Astrocyte of the cerebellum (primary cell): Measurements from ENCODE around the gene TMCC1.
A peak's percentile ranks its signal among the peaks of the same experiment; 100 is the strongest.

ENCODE experiments used
- DNase-seq: peaks from one replicate; pipeline ENCODE4 v3.0.0-alpha.2; 2011; ENCODE audit warnings: low read depth
- H3K4me3 ChIP-seq: 2 replicates; pipeline ENCODE4 v1.5.1; 2011; ENCODE audit warnings: mild to moderate bottlenecking, low read depth, low read length, moderate library complexity
- in situ Hi-C: cut with HindIII; loops from 2 replicates; pipeline ENCODE4 v1.10.0; 2017; ENCODE audit warnings: low sequenced_read_pairs
- TF ChIP-seq, protein P1 (sequence below): IDR thresholded peaks from 2 replicates; pipeline ENCODE4 v1.5.1; 2012; ENCODE audit warnings: low read length, low read depth, moderate library complexity, mild to moderate bottlenecking; ENCODE audit errors: missing control alignments

The TMCC1 gene

GRCh38 chr3:129831503-129831902 is 62.0 kb downstream of the TMCC1 start:
- DNase-seq, result no peak
- no peak overlapping the region for H3K4me3 ChIP-seq
- in situ Hi-C loops, result loop anchor here (25.0 kb wide), 1 partner anchor 394 kb away; the partner anchor contains the start of genes EFCAB12, IFT122 and MBD4
- TF ChIP-seq, protein P1, sequence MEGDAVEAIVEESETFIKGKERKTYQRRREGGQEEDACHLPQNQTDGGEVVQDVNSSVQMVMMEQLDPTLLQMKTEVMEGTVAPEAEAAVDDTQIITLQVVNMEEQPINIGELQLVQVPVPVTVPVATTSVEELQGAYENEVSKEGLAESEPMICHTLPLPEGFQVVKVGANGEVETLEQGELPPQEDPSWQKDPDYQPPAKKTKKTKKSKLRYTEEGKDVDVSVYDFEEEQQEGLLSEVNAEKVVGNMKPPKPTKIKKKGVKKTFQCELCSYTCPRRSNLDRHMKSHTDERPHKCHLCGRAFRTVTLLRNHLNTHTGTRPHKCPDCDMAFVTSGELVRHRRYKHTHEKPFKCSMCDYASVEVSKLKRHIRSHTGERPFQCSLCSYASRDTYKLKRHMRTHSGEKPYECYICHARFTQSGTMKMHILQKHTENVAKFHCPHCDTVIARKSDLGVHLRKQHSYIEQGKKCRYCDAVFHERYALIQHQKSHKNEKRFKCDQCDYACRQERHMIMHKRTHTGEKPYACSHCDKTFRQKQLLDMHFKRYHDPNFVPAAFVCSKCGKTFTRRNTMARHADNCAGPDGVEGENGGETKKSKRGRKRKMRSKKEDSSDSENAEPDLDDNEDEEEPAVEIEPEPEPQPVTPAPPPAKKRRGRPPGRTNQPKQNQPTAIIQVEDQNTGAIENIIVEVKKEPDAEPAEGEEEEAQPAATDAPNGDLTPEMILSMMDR, result no peak

GRCh38 chr3:129829640-129830039 is 63.9 kb downstream of the TMCC1 start:
- TF ChIP-seq, protein P1, result peak; percentile 68
- in situ Hi-C loops, result loop anchor here (5.0 to 25.0 kb wide), 2 partner anchors 187 to 392 kb away; partner anchors contain the start of genes EFCAB12, IFT122 and MBD4
- DNase-seq, result peak; percentile 81
- no peak overlapping the region for H3K4me3 ChIP-seq

DNA sequence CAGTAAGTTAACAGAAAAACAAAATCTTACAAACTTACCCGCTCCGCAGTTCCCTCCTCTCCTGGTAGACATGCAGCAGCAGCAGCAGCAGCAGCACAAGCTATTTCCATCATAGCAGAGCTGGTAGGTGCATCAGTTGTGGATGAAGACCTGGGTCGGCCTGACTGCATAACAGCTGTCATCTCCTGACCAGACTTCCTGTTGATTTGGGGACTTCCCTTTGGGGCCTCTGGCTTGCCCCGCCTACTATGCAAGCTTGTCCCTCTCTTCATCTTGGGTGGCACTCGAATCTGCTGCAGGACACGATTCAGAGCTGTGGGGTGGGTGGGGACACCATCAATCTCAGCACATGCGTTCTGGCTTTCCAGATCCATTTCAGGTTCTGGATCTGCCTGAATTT is 65.7 kb downstream of the TMCC1 start:
- H3K4me3 ChIP-seq, result no peak overlapping the region
- TF ChIP-seq, protein P1, result no peak
- DNase-seq, result no peak
- in situ Hi-C loops, result loop anchor here (5.0 to 25.0 kb wide), 2 partner anchors 185 to 390 kb away; partner anchors contain the start of genes EFCAB12, IFT122 and MBD4

DNA sequence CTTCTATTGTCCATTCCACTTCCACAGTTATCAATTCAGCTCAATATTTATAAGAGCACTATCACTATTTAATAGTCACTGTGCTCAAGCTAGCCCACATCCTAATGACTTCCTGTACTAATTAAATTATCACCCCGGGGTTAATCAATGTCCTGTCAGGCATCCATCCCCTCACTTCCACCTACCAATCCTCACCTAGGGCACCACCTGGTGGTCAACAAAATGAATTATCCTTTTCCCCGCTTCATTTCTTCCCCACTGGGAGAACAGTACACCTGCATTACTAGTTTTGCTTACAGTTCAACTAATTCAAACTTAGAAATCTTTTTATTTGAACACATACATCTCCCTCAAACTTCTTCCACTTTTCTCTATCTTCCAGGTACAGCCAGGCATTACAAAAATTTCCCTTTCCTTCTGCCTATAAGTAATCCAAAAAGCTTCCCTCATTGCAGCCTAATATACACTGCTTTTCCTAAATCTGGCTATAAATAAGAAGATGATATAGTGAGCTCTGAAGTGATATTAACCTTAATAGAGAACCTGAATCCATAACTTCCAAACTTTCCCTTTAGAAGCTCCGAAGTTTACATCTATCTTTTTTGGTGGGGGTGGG is 68.5 kb downstream of the TMCC1 start:
- peak; percentile 44 for DNase-seq
- no peak overlapping the region for H3K4me3 ChIP-seq
- in situ Hi-C loops, result loop anchor here (5.0 to 25.0 kb wide), 2 partner anchors 183 to 388 kb away; partner anchors contain the start of genes EFCAB12, IFT122 and MBD4
- TF ChIP-seq, protein P1, result peak; percentile 71

- H3K4me3 ChIP-seq, result no peak overlapping the region
- TF ChIP-seq, protein P1, result no peak
- in situ Hi-C loops, result no loop called here
- DNase-seq, result no peak
Measured at GRCh38 chr3:129822679-129823078, 70.8 kb downstream of the TMCC1 start.

- no peak overlapping the region for H3K4me3 ChIP-seq
- TF ChIP-seq, protein P1, result no peak
- in situ Hi-C loops, result no loop called here
- no peak for DNase-seq
Measured at GRCh38 chr3:129822241-129822640, 71.3 kb downstream of the TMCC1 start.
